Measurements from ENCODE around the gene USP30.
A peak's percentile ranks its signal among the peaks of the same experiment; 100 is the strongest.
"Not testable (repeated sequence)": the region's sequence is repeated elsewhere in the genome, so short reads cannot be mapped to it uniquely, and the experiment has no call there.

Gene USP30

GRCh38 chr12:109047081-109047805 is 5.1 kb upstream of the USP30 start:
- H3K27ac ChIP-seq = no peak overlapping the region
- H3K27me3 ChIP-seq = no peaks in the 10 kb centered on the region
- TF ChIP-seq CTCF (IDR thresholded peaks at IDR 0.05) = no peak
- H3K36me3 ChIP-seq = no peaks in the 10 kb centered on the region
- no peak overlapping the region for H3K4me3 ChIP-seq (ENCODE audit: low read depth in 1 of 2, low read length in 1 of 2)
- H3K4me1 ChIP-seq (ENCODE audit: control insufficient read depth in 1 of 2, insufficient read depth in 1 of 2, low read depth in 1 of 2, low read length in 1 of 2) = peaks cover 3 to 6% of the 10 kb centered on the region in 2 experiments
- H3K9me3 ChIP-seq = no peaks in the 10 kb centered on the region

GRCh38 chr12:109048706-109049105 is 3.7 kb upstream of the USP30 start:
- H3K36me3 ChIP-seq; H3K27ac ChIP-seq; H3K27me3 ChIP-seq; H3K4me3 ChIP-seq (ENCODE audit: low read depth in 1 of 2, low read length in 1 of 2); H3K9me3 ChIP-seq: not testable (repeated sequence)
- peaks cover 14% of the 10 kb centered on the region in 2 experiments for H3K4me1 ChIP-seq (ENCODE audit: control insufficient read depth in 1 of 2, insufficient read depth in 1 of 2, low read depth in 1 of 2, low read length in 1 of 2)

- H3K27me3 ChIP-seq; H3K4me3 ChIP-seq (ENCODE audit: low read depth in 1 of 2, low read length in 1 of 2); H3K36me3 ChIP-seq; H3K9me3 ChIP-seq; H3K27ac ChIP-seq: not testable (repeated sequence)
- peaks cover 17 to 19% of the 10 kb centered on the region in 2 experiments for H3K4me1 ChIP-seq (ENCODE audit: control insufficient read depth in 1 of 2, insufficient read depth in 1 of 2, low read depth in 1 of 2, low read length in 1 of 2)
Observed at GRCh38 chr12:109049794-109050193, 2.6 kb upstream of the USP30 start.

- Histone ChIP-seq H3K9me3 (no peaks in the 10 kb centered on the region), H3K36me3 (no peaks in the 10 kb centered on the region), H3K27ac (peak overlapping the region; percentile 77), H3K4me1 (ENCODE audit: control insufficient read depth in 1 of 2, insufficient read depth in 1 of 2, low read depth in 1 of 2, low read length in 1 of 2) (peaks cover 17 to 19% of the 10 kb centered on the region in 2 experiments), H3K4me3 (ENCODE audit: low read depth in 1 of 2, low read length in 1 of 2) (peak overlapping the region; percentile 78 to 80), H3K27me3 (no peaks in the 10 kb centered on the region)
- TF ChIP-seq CTCF (IDR thresholded peaks at IDR 0.05) = no peak
Observed at GRCh38 chr12:109052097-109052413, 321 bp upstream of the USP30 start.

- Histone ChIP-seq H3K27me3 (no peaks in the 10 kb centered on the region), H3K36me3 (peaks cover 9% of the 10 kb centered on the region), H3K4me3 (ENCODE audit: low read depth in 1 of 2, low read length in 1 of 2) (peak overlapping the region; percentile 78 to 80), H3K27ac (peak overlapping the region; percentile 77), H3K9me3 (no peaks in the 10 kb centered on the region), H3K4me1 (ENCODE audit: control insufficient read depth in 1 of 2, insufficient read depth in 1 of 2, low read depth in 1 of 2, low read length in 1 of 2) (peaks cover 17 to 19% of the 10 kb centered on the region in 2 experiments)
- no peak for TF ChIP-seq CTCF (IDR thresholded peaks at IDR 0.05)
Observed at GRCh38 chr12:109053382-109054123, 1.2 kb downstream of the USP30 start.

GRCh38 chr12:109054124-109054513 is 1.7 kb downstream of the USP30 start:
- H3K27me3 ChIP-seq, H3K36me3 ChIP-seq, H3K9me3 ChIP-seq: not testable (repeated sequence)
- Histone ChIP-seq H3K4me1 (ENCODE audit: control insufficient read depth in 1 of 2, insufficient read depth in 1 of 2, low read depth in 1 of 2, low read length in 1 of 2) (peaks cover 17 to 19% of the 10 kb centered on the region in 2 experiments), H3K4me3 (ENCODE audit: low read depth in 1 of 2, low read length in 1 of 2) (peak overlapping the region in 1 of 2 experiments; percentile 78), H3K27ac (peak overlapping the region; percentile 77)

- peaks cover 17 to 19% of the 10 kb centered on the region in 2 experiments for H3K4me1 ChIP-seq (ENCODE audit: control insufficient read depth in 1 of 2, insufficient read depth in 1 of 2, low read depth in 1 of 2, low read length in 1 of 2)
Observed at GRCh38 chr12:109054520-109054919, 2.1 kb downstream of the USP30 start.

More at GRCh38 chr12:109054520-109054919, 2.1 kb downstream of the USP30 start:
- Histone ChIP-seq H3K4me3 (ENCODE audit: low read depth in 1 of 2, low read length in 1 of 2) (no peak overlapping the region), H3K9me3 (no peaks in the 10 kb centered on the region), H3K27me3 (no peaks in the 10 kb centered on the region), H3K36me3 (peaks cover 11% of the 10 kb centered on the region), H3K27ac (no peak overlapping the region)
- no peak for TF ChIP-seq CTCF (IDR thresholded peaks at IDR 0.05)

Measured in neutrophil (primary cell).